ENCODE measurements around the gene CCDC185.
"Not testable (repeated sequence)": the region's sequence is repeated elsewhere in the genome, so short reads cannot be mapped to it uniquely, and the experiment has no call there.

Gene CCDC185

GRCh38 chr1:223394706-223395105 lies 1.5 kb downstream of the CCDC185 start:
- DNase-seq (ENCODE audit: low read depth) = no peak

GRCh38 chr1:223399393-223399792 lies 6.2 kb downstream of the CCDC185 start:
- DNase-seq (ENCODE audit: low read depth) = not testable (repeated sequence)

GRCh38 chr1:223401873-223402789 lies 8.9 kb downstream of the CCDC185 start:
- no peak for DNase-seq (ENCODE audit: low read depth)

- no peak for DNase-seq (ENCODE audit: low read depth)
Observed at GRCh38 chr1:223402790-223403142, 9.6 kb downstream of the CCDC185 start.

GRCh38 chr1:223403184-223403815 lies 10.1 kb downstream of the CCDC185 start:
- DNase-seq (ENCODE audit: low read depth) = no peak

GRCh38 chr1:223405507-223405906 lies 12.3 kb downstream of the CCDC185 start:
- no peak for DNase-seq (ENCODE audit: low read depth)

GRCh38 chr1:223410036-223410435 lies 16.8 kb downstream of the CCDC185 start:
- DNase-seq (ENCODE audit: low read depth) = no peak

GRCh38 chr1:223411309-223411708 lies 18.1 kb downstream of the CCDC185 start:
- no peak for DNase-seq (ENCODE audit: low read depth)

- DNase-seq (ENCODE audit: low read depth) = no peak
Observed at GRCh38 chr1:223411710-223412109, 18.5 kb downstream of the CCDC185 start.

- no peak for DNase-seq (ENCODE audit: low read depth)
Observed at GRCh38 chr1:223413216-223413615, 20.0 kb downstream of the CCDC185 start.

- DNase-seq (ENCODE audit: low read depth) = no peak
Observed at GRCh38 chr1:223417444-223417843, 24.2 kb downstream of the CCDC185 start.

- no peak for DNase-seq (ENCODE audit: low read depth)
Observed at GRCh38 chr1:223417903-223418663, 24.9 kb downstream of the CCDC185 start.

GRCh38 chr1:223419115-223419514 lies 25.9 kb downstream of the CCDC185 start:
- DNase-seq (ENCODE audit: low read depth) = no peak

GRCh38 chr1:223419561-223419960 lies 26.3 kb downstream of the CCDC185 start:
- DNase-seq (ENCODE audit: low read depth) = no peak

- no peak for DNase-seq (ENCODE audit: low read depth)
Observed at GRCh38 chr1:223421025-223421424, 27.8 kb downstream of the CCDC185 start.

GRCh38 chr1:223421676-223422075 lies 28.5 kb downstream of the CCDC185 start:
- no peak for DNase-seq (ENCODE audit: low read depth)

- no peak for DNase-seq (ENCODE audit: low read depth)
Observed at GRCh38 chr1:223422911-223423310, 29.7 kb downstream of the CCDC185 start.

GRCh38 chr1:223423641-223424233 lies 30.5 kb downstream of the CCDC185 start:
- no peak for DNase-seq (ENCODE audit: low read depth)

GRCh38 chr1:223425550-223425949 lies 32.3 kb downstream of the CCDC185 start:
- DNase-seq (ENCODE audit: low read depth) = no peak

GRCh38 chr1:223426936-223427335 lies 33.7 kb downstream of the CCDC185 start:
- DNase-seq (ENCODE audit: low read depth) = no peak

- no peak for DNase-seq (ENCODE audit: low read depth)
Observed at GRCh38 chr1:223429313-223429731, 36.1 kb downstream of the CCDC185 start.

GRCh38 chr1:223429821-223430220 lies 36.6 kb downstream of the CCDC185 start:
- no peak for DNase-seq (ENCODE audit: low read depth)
